HCT116 (cell line): ENCODE data around the gene GRIP2. TPM values are rescaled to one million over a fixed set of nuclear protein-coding genes. Genes with fewer than 3 reads are reported as not detected.

Experiments used
- CTCF ChIP-seq, 3 experiments: fragments of 200-600 bp in 1 of 3; sonication (generic) in 1 of 3; IDR thresholded peaks in 2 of 3; conservative IDR thresholded peaks in 1 of 3; 2 replicates each; pipeline ENCODE4 v1.5.1; 2012 to 2017; ENCODE audit warnings: low read depth in 2 of 3, low read length in 2 of 3, antibody characterized with exemption in 1 of 3, borderline replicate concordance in 1 of 3, control low read depth in 1 of 3, mild to moderate bottlenecking in 1 of 3, mixed read lengths in 1 of 3, mixed run types in 1 of 3, moderate library complexity in 1 of 3; ENCODE audit not compliant: insufficient read depth in 1 of 3
- EZH2 ChIP-seq: fragments of 200-600 bp; sonication (generic); IDR thresholded peaks from 2 replicates; pipeline ENCODE4 v1.6.1; 2017; ENCODE audit warnings: antibody characterized with exemption, mixed run types
- EZH2phosphoT487 ChIP-seq: fragments of 200-600 bp; IDR thresholded peaks from 2 replicates; pipeline ENCODE4 v1.6.1; 2018; ENCODE audit warnings: antibody characterized with exemption, borderline replicate concordance
- MAX ChIP-seq: IDR thresholded peaks from 2 replicates; pipeline ENCODE4 v1.6.1; 2012
- POLR2A ChIP-seq: IDR thresholded peaks from 2 replicates; pipeline ENCODE4 v1.7.0; 2011; ENCODE audit warnings: borderline replicate concordance; ENCODE audit not compliant: insufficient read depth, insufficient read length; ENCODE audit errors: extremely low read depth
- SP1 ChIP-seq: IDR thresholded peaks from 2 replicates; pipeline ENCODE4 v1.6.1; 2012; ENCODE audit warnings: low read depth
- SRF ChIP-seq: IDR thresholded peaks from 2 replicates; pipeline ENCODE4 v1.6.1; 2012; ENCODE audit warnings: low read depth
- TCF7L2 ChIP-seq: IDR thresholded peaks from 2 replicates; pipeline ENCODE4 v1.7.0; 2011; ENCODE audit warnings: borderline replicate concordance, inconsistent platforms; ENCODE audit not compliant: insufficient read depth, insufficient read length; ENCODE audit errors: extremely low read depth
- ZNF274 ChIP-seq: fragments of 200-500 bp; sonication (Bioruptor generic); IDR thresholded peaks from 2 replicates; pipeline ENCODE4 v1.6.1; 2014; ENCODE audit warnings: mild to moderate bottlenecking, low read depth, low read length, inconsistent platforms
- total RNA-seq: library from RNA; stranded (reverse); gene quantifications from one replicate; pipeline ENCODE4 v1.2.1, GENCODE V29; 2021; ENCODE audit not compliant: unreplicated experiment

GRIP2 gene
- total RNA-seq, 1 experiment from 2014 or later: 0.34 TPM

GRCh38 chr3:14452740-14453710 is 87.1 kb downstream of the GRIP2 start (continued):
- no peak; the same call in none of the 2 replicates for TF ChIP-seq MAX
- peak; percentile 46 for TF ChIP-seq TCF7L2
- no peak for TF ChIP-seq EZH2
- TF ChIP-seq SP1: peak; percentile 70
- TF ChIP-seq EZH2phosphoT487: no peak
- TF ChIP-seq CTCF (IDR thresholded peaks at IDR 0.05 in 2 of 3, conservative IDR thresholded peaks at IDR 0.05 in 1 of 3; ENCODE audit: borderline replicate concordance in 1 of 3, insufficient read depth in 1 of 3, low read depth in 2 of 3, low read length in 2 of 3): no peak
- no peak for TF ChIP-seq ZNF274
- no peak for TF ChIP-seq POLR2A
- no peak for TF ChIP-seq SRF
